ENCODE data around the gene GRIK2.

GRIK2 gene

GRCh38 chr6:101921829-101922450 lies 528.4 kb downstream of the GRIK2 start:
- no peak for DNase-seq

- no peak for DNase-seq
Observed at GRCh38 chr6:101926149-101926925, 532.8 kb downstream of the GRIK2 start.

- DNase-seq, result no peak
Observed at GRCh38 chr6:101931766-101932165, 538.3 kb downstream of the GRIK2 start.

DNA sequence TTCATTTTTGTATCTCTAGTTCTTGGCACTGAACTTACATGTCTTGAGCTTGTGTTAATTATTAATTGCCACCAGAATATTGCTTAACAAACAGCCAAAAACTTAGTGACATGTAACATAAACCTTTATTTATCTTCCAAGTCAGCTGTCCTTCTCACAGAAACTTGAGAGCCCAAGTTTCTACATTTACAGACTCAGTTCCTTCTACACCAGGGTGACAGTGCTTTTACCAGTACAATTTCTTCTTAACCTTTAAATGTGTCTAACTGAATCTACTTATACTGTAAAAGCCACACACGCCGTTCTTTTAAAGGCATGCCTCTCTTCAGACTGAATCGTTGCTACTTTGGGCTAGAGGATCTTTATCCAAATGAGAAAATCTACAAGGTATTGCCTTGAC lies 539.2 kb downstream of the GRIK2 start:
- DNase-seq, result no peak

- no peak for DNase-seq
Observed at GRCh38 chr6:101935732-101936131, 542.2 kb downstream of the GRIK2 start.

- no peak for DNase-seq
Observed at GRCh38 chr6:101936516-101936915, 543.0 kb downstream of the GRIK2 start.

DNA sequence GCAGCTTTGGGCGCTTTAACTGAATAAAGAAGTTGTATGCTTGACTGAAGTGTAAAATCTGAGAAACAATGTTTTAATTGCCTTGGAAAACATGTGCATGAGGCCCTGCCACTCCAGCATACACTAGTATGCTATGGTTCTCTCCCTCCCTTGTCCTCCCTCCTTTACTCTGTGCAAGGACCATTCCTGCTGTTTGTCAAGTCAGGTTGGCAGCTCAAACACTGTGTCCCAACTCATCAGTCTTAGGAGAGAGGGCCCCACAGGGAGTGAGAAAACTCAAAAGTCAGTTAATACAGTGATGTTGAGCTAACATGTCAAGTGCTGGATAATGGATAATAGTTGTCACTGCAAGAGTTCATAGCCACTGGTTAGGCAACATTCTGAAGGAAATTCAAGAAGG lies 543.6 kb downstream of the GRIK2 start:
- DNase-seq, result no peak

DNA sequence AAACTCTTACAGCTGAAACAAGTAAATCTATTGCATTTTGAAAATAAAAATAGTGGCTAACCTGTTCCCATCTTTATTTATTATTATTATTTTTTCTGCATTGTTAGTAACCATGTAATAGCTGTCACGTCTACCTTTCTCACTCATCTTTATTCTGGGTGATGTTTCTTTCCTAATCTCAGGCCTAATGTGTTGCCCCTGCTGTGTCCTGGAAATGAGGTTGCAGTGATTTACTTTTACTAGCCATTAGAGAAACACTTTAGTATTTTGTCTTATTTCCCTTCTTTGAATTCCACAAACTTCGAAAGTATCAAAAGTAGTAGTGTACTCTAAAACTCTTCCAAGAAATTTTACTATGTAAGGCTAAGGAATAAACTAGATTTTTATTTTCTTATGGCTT lies 546.9 kb downstream of the GRIK2 start:
- no peak for DNase-seq

DNA sequence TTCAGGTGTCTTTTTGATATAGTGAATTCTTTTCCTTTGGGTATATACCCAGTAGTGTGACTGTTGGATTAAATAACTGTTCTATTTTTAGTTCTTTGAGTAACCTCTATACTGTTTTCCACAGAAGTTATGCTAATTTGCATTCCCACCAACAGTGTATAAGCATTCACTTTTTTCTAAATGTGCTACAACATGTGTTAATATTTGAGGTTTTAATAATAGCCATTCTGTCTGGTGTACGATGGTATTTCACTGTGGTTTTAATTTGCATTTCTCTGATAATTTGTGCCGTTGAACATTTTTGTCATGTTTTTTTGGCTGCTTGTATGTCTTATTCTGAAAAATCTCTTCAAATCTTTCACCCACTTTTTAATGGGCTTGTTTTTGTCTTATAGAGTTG lies 563.5 kb downstream of the GRIK2 start:
- no peak for DNase-seq

DNA sequence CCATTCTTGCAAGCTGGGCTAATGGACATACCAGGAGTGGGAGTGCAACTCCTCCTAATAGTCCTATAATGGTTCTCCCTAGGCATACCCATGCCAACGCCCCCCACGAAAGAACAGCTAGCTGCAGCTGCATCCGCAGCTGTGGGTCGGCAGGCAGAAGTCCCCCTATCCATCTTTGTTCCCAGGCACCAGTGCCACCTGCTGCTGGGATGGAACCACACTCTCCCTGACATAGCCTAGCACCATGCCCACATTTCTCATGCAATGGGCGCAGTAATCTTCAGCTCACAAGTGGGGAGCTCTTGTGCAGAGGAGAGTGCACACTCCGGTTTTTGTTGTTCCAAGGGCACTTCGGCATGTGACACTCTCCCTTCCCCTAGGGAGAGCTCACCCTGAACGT lies 567.8 kb downstream of the GRIK2 start:
- DNase-seq, result no peak

DNA sequence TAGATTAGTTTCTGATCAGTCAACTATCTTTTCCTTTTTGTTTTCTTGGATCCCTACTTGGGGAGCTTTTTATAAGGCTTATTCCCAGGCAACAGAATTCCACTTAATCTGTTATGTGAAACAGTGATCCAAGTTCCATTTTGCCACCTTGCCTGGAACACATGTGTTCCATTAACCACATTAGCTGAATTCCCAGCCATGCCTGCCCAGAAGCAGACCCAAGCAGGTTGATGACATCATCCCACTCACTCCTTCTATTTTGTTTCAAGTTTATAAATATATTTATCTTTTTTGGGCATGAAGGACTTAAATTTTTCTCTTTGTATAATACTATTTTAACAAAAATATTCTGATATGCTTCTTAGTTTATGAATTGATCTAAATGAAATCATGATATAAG lies 587.4 kb downstream of the GRIK2 start:
- DNase-seq, result no peak

GRCh38 chr6:101986476-101986875 lies 593.0 kb downstream of the GRIK2 start:
- no peak for DNase-seq

GRCh38 chr6:101992286-101992685 lies 598.8 kb downstream of the GRIK2 start:
- no peak for DNase-seq

DNA sequence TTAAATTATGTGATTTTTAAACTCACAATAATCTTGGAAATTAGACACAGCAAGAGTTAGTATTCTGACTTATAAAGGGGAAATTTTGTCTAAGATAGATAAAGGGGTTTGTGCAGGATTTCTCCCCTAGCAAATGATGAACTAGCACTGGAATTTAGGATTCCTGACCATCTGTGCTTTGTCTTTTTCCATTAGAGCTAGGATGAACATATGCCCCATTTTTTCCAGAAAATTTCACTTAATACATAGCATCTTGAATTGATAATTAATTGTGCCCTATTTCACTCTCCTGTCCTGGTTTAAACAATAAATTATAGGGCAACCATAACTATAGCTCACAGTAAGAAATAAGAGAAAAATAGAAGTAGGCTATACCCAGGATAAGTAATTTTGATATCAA lies 601.0 kb downstream of the GRIK2 start:
- no peak for DNase-seq

DNA sequence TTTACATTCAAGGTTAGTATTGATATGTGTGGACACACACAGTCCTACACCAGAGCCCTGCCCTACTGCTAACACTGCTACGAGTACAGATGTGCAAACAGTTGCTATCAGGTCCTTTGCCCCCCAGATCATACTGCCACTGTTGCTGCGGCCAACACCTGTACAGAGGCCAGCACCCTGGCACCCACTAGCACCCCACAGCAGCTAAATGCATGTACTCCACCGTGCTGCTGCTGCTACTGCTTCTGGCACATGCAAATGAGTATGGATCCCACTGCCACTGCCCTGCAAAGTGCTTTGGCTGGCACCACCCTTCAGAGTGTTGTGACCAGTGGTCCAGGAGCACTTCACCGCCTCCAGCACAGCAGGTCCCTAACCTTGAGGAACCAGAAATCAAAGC lies 621.9 kb downstream of the GRIK2 start:
- no peak for DNase-seq

DNA sequence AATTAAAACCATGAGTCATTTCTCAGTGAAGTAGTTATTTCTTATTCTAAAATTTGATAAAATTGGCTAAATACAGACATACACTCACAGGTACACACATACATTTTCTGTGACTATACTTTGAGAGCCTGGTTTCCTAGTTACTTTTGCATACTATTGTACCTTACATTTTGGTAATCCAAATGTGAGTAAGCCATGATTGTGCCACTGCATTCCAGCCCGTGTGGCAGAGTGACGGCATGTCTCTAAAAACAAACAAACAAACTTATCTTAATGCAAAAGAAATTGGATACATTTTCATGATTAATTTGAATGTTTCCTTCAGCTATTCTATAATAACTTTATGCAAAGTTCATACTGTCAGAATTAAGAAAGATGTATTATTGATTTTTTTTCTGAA lies 628.8 kb downstream of the GRIK2 start:
- DNase-seq, result no peak

GRCh38 chr6:102022803-102023202 lies 629.3 kb downstream of the GRIK2 start:
- no peak for DNase-seq

DNA sequence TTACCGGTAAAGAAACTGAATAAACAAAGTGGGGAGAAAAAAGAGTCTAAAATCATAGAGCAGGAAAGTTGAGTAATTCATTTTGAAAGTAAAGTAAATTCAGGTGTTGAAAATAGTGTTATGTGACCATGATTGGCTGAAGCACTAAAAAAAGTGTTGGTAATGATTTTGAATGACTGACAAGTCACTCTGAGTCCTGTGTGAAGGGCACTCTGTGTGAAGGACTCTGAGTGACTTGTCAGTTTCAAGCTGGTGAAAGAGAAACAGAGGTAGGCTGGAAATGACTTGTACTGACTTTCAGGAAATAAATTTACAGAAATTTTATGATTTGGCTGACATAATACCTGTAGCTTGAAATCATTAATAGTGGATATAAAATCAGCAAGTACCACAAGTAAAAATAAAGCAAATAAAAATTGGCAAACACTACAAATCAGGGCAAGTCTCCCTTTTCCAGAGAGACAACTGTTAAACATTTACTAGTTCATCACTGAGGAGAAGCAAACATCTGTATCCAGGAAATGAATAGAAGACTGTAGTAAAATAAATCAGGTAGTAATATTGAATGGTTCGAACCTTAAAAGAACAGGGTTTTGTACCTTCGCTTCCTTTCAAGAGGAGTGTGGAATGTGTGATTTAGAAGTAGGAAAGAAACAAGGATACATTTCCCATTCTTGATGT lies 630.6 kb downstream of the GRIK2 start:
- no peak for DNase-seq

DNA sequence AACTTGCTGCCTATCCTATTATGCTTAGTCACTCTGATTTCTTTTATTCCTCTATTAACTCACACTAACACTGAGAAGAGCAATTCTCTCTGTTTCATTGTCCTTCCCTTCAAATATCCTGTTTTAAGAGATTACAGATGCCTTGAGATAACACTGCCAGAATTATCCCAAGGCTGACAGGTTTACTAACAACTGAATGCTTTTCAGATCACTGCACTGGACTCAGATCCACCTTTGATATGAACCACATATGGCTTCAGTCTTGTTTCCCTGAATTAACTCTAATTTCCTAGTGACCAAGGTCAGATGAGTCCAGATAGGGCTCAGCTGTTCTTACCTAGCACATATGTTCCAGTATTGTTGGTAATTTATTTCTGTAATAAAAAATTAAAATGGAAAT lies 633.1 kb downstream of the GRIK2 start:
- no peak for DNase-seq

DNA sequence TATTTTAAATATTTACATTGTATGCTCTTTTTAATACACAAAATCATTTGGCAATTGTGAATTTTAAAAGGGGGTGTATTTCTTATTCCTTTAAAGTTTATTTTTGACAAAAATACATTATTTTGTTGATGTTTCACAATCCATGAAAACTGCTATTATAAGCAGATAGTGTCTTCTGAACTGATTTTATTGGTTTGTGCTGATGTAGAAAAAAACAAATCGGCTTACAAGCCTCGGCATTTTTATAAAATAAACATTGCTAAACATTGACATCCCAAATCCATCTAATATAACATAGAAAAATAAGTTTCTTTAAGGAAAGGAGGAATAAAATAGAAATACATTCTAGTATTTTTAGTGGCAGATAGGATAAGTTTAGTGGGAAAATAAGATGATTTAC lies 634.7 kb downstream of the GRIK2 start:
- DNase-seq, result no peak

- DNase-seq, result no peak
Observed at GRCh38 chr6:102038964-102039363, 645.5 kb downstream of the GRIK2 start.

GRCh38 chr6:102039441-102039840 lies 645.9 kb downstream of the GRIK2 start:
- DNase-seq, result no peak

- DNase-seq, result no peak
Observed at GRCh38 chr6:102051001-102051400, 657.5 kb downstream of the GRIK2 start.

- no peak for DNase-seq
Observed at GRCh38 chr6:102051720-102052119, 658.2 kb downstream of the GRIK2 start.
